ENCODE results near the gene CLEC7A.

CLEC7A gene

GRCh38 chr12:10069099-10069498, 60.9 kb downstream of the CLEC7A start:
- H3K4me3 ChIP-seq (ENCODE audit: low read depth, low read length), result no peak overlapping the region
- no peaks in the 10 kb centered on the region for H3K27me3 ChIP-seq (ENCODE audit: control insufficient read depth, insufficient read depth, low read length)
- no peak overlapping the region for H3K9ac ChIP-seq (ENCODE audit: low read depth, low read length)
- no peaks in the 10 kb centered on the region for H3K36me3 ChIP-seq (ENCODE audit: control insufficient read depth, insufficient read depth, low read length)
- no peak overlapping the region for H3K27ac ChIP-seq (ENCODE audit: low read depth, low read length)
- H3K9me3 ChIP-seq (ENCODE audit: control insufficient read depth, insufficient read depth, low read length), result no peaks in the 10 kb centered on the region
- H3K4me1 ChIP-seq (ENCODE audit: control insufficient read depth, insufficient read depth, low read length), result no peaks in the 10 kb centered on the region

GRCh38 chr12:10068644-10069043, 61.4 kb downstream of the CLEC7A start:
- no peaks in the 10 kb centered on the region for H3K36me3 ChIP-seq (ENCODE audit: control insufficient read depth, insufficient read depth, low read length)
- H3K9ac ChIP-seq (ENCODE audit: low read depth, low read length), result no peak overlapping the region
- no peaks in the 10 kb centered on the region for H3K9me3 ChIP-seq (ENCODE audit: control insufficient read depth, insufficient read depth, low read length)
- no peaks in the 10 kb centered on the region for H3K27me3 ChIP-seq (ENCODE audit: control insufficient read depth, insufficient read depth, low read length)
- H3K4me3 ChIP-seq (ENCODE audit: low read depth, low read length), result no peak overlapping the region
- no peak overlapping the region for H3K27ac ChIP-seq (ENCODE audit: low read depth, low read length)
- H3K4me1 ChIP-seq (ENCODE audit: control insufficient read depth, insufficient read depth, low read length), result no peaks in the 10 kb centered on the region

GRCh38 chr12:10067942-10068341, 62.1 kb downstream of the CLEC7A start:
- Histone ChIP-seq H3K27me3 (ENCODE audit: control insufficient read depth, insufficient read depth, low read length) (no peaks in the 10 kb centered on the region), H3K9ac (ENCODE audit: low read depth, low read length) (no peak overlapping the region), H3K4me3 (ENCODE audit: low read depth, low read length) (no peak overlapping the region), H3K9me3 (ENCODE audit: control insufficient read depth, insufficient read depth, low read length) (no peaks in the 10 kb centered on the region), H3K4me1 (ENCODE audit: control insufficient read depth, insufficient read depth, low read length) (no peaks in the 10 kb centered on the region), H3K27ac (ENCODE audit: low read depth, low read length) (no peak overlapping the region), H3K36me3 (ENCODE audit: control insufficient read depth, insufficient read depth, low read length) (no peaks in the 10 kb centered on the region)

- Histone ChIP-seq H3K9me3 (ENCODE audit: control insufficient read depth, insufficient read depth, low read length) (no peaks in the 10 kb centered on the region), H3K4me1 (ENCODE audit: control insufficient read depth, insufficient read depth, low read length) (no peaks in the 10 kb centered on the region), H3K9ac (ENCODE audit: low read depth, low read length) (no peak overlapping the region), H3K27ac (ENCODE audit: low read depth, low read length) (no peak overlapping the region), H3K36me3 (ENCODE audit: control insufficient read depth, insufficient read depth, low read length) (no peaks in the 10 kb centered on the region), H3K4me3 (ENCODE audit: low read depth, low read length) (no peak overlapping the region), H3K27me3 (ENCODE audit: control insufficient read depth, insufficient read depth, low read length) (no peaks in the 10 kb centered on the region)
Measured at GRCh38 chr12:10067264-10067663, 62.7 kb downstream of the CLEC7A start.
